ENCODE measurements around the gene CIB4. TPM values are rescaled to one million over a fixed set of nuclear protein-coding genes. Genes with fewer than 3 reads are reported as not detected.
A peak's percentile ranks its signal among the peaks of the same experiment; 100 is the strongest.

CIB4 gene
- total RNA-seq, 1 donor from 2014 or later = not detected

DNA sequence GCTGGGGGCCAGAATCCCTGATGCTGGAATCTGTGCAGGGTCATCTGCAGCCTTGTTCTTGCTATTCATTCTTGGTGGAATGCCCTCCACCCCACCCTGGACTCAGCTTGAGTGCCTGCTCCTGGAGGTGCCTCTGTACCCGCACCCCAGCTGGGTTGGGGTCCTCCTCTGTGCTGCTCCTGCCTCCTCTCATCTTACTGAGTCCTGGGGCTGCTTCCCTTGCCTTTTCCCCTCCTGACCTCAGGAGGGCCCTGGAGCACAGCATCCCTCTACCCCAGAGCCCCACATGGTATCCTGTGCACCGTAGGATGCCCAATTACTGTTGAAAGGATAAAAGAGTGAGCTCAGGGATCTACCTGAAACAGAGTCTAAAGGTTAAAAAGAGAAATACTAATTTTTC lies 81.6 kb downstream of the CIB4 start:
- TF ChIP-seq, protein P1, sequence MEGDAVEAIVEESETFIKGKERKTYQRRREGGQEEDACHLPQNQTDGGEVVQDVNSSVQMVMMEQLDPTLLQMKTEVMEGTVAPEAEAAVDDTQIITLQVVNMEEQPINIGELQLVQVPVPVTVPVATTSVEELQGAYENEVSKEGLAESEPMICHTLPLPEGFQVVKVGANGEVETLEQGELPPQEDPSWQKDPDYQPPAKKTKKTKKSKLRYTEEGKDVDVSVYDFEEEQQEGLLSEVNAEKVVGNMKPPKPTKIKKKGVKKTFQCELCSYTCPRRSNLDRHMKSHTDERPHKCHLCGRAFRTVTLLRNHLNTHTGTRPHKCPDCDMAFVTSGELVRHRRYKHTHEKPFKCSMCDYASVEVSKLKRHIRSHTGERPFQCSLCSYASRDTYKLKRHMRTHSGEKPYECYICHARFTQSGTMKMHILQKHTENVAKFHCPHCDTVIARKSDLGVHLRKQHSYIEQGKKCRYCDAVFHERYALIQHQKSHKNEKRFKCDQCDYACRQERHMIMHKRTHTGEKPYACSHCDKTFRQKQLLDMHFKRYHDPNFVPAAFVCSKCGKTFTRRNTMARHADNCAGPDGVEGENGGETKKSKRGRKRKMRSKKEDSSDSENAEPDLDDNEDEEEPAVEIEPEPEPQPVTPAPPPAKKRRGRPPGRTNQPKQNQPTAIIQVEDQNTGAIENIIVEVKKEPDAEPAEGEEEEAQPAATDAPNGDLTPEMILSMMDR (conservative IDR thresholded peaks at IDR 0.05; ENCODE audit: low read depth, low read length) = no peak
- no peak for DNase-seq (ENCODE audit: low read depth)

GRCh38 chr2:26559044-26559405 lies 82.1 kb downstream of the CIB4 start:
- TF ChIP-seq, protein P1 (conservative IDR thresholded peaks at IDR 0.05; ENCODE audit: low read depth, low read length) = no peak
- no peak overlapping the region for H3K4me3 ChIP-seq (ENCODE audit: low read depth, low read length)
- no peak for DNase-seq (ENCODE audit: low read depth)

More for the DNA sequence above, 81.6 kb downstream of the CIB4 start:
- no peak overlapping the region for H3K4me3 ChIP-seq (ENCODE audit: low read depth, low read length)

DNA sequence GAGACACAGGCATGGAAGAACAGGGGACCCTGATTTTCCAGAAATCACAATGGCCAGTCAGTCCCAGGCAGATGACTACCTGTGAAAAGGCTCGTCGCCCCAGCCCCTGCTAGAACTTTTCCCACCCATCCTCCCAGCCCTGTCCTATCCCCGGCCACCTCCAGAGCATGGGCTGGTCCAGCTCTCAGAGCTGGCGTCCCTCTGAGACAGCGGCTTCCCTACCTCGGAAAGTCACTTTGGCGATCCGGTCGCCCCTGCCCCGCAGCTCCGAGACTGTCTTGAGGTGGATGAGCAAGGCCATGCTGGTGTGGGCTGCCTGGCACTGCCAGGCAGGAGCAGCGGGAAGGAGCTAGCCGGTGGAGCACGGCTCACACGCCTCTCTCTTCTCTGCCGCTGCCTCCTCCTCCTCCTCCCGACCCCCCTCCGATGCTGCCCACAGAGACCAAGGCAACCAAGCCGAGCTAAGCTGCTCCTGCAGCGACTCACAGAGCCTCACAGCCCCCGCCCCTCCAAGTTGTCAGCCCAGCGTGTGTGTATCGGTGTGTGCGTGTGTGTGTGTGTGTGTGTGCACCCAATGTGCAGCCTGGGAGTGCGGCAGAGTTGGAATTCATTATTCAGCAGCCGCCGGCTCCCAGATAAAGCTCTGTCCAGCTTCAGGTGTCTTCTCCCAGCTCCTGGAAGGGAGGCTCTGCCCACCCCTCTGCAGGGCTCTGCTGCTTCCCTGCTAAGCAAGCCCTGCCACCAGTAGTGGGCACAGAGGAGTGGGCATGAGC lies 82.7 kb downstream of the CIB4 start:
- TF ChIP-seq, protein P1 (conservative IDR thresholded peaks at IDR 0.05; ENCODE audit: low read depth, low read length) = no peak
- no peak for DNase-seq (ENCODE audit: low read depth)

GRCh38 chr2:26557244-26557925 lies 83.8 kb downstream of the CIB4 start:
- no peak for DNase-seq (ENCODE audit: low read depth)
- TF ChIP-seq, protein P1 (conservative IDR thresholded peaks at IDR 0.05; ENCODE audit: low read depth, low read length) = no peak
- no peak overlapping the region for H3K4me3 ChIP-seq (ENCODE audit: low read depth, low read length)

More for the DNA sequence above, 82.7 kb downstream of the CIB4 start:
- H3K4me3 ChIP-seq (ENCODE audit: low read depth, low read length) = no peak overlapping the region

DNA sequence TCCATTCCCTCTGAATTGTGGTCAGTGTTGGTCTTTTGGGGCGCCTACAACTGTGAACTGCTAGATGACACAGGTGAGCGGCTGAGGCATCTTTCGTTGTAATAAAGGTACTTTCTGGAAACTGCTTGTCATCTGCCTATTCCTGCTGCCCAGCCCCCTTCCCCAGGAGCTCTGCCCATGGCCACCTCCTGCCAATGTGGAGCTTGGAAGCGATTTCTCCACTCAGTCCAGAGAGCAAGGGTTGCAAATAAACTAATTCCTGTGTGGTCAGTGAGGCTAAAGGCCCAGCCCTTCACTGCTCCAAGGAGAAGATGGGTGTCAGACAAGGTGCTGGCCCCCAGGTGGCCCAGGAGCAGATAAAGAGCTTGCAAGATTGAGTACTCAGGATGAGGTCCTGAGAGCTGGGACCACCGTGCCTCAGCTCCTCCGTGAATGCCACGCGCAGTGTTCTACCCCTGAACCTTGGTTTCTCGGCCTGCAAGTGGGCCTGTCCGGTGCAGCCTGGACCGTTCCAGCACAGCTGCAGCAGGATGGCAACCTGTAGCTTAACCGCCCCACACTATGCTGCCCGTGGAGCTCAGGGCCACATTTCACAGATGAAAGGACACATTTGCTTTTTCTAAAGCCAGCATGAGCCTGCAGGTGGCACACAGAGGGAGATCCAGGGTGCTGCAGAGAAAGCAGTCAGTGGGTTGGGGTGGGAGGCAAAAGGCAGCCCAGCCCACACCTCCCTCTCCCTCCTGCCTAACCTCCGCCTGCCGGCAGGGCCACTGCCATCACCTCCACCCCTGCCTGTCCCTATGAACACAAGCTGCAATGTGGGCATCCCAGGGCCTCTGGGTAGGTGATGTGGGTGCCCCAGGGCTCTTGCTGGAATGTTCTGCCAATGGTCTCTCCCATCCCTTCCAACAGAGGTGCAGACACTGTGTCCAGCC lies 84.6 kb downstream of the CIB4 start:
- H3K4me3 ChIP-seq (ENCODE audit: low read depth, low read length) = no peak overlapping the region
- no peak for DNase-seq (ENCODE audit: low read depth)
- TF ChIP-seq, protein P1 (conservative IDR thresholded peaks at IDR 0.05; ENCODE audit: low read depth, low read length) = no peak

- no peak for DNase-seq (ENCODE audit: low read depth)
- TF ChIP-seq, protein P1 (conservative IDR thresholded peaks at IDR 0.05; ENCODE audit: low read depth, low read length) = peak; percentile 25
- H3K4me3 ChIP-seq (ENCODE audit: low read depth, low read length) = no peak overlapping the region
Measured at GRCh38 chr2:26555246-26556133, 85.7 kb downstream of the CIB4 start.
